Measurements from ENCODE around the gene RBM43.

RBM43 gene

GRCh38 chr2:151302879-151303278 is 41.2 kb upstream of the RBM43 start:
- H3K9me3 ChIP-seq (ENCODE audit: control insufficient read depth, insufficient read depth, low read length): no peaks in the 10 kb centered on the region
- no peaks in the 10 kb centered on the region for H3F3A ChIP-seq (ENCODE audit: control insufficient read depth, insufficient read depth)
- peaks cover 1% of the 10 kb centered on the region; the same call in 1 of the 2 replicates for H3K4me1 ChIP-seq (ENCODE audit: control insufficient read depth, low read length)
- no peak overlapping the region for H3K4me2 ChIP-seq (ENCODE audit: low read length)
- H3K4me3 ChIP-seq (ENCODE audit: low read length): no peak overlapping the region
- no peaks in the 10 kb centered on the region for H3K9me2 ChIP-seq (replicated peaks; ENCODE audit: control insufficient read depth, low read length)
- no peaks in the 10 kb centered on the region for H3K36me3 ChIP-seq (ENCODE audit: control insufficient read depth, low read length)
- H3K27ac ChIP-seq (ENCODE audit: low read depth, low read length): no peak overlapping the region
- H4K20me1 ChIP-seq (ENCODE audit: control insufficient read depth, insufficient read depth, low read depth, low read length): no peaks in the 10 kb centered on the region
- H3K79me2 ChIP-seq (ENCODE audit: control insufficient read depth, low read length): no peaks in the 10 kb centered on the region
- no peaks in the 10 kb centered on the region for H3K27me3 ChIP-seq (ENCODE audit: control insufficient read depth, low read length)
- no peak for TF ChIP-seq CTCF (IDR thresholded peaks at IDR 0.05; ENCODE audit: low read depth, low read length, poor library complexity, severe bottlenecking)
- TF ChIP-seq EZH2phosphoT487 (IDR thresholded peaks at IDR 0.05; ENCODE audit: borderline replicate concordance, low read length): no peak

- H3K36me3 ChIP-seq (ENCODE audit: control insufficient read depth, low read length): no peaks in the 10 kb centered on the region
- peaks cover 4% of the 10 kb centered on the region; the same call in 1 of the 2 replicates for H3K4me1 ChIP-seq (ENCODE audit: control insufficient read depth, low read length)
- no peak overlapping the region for H3K4me3 ChIP-seq (ENCODE audit: low read length)
- H3K9me2 ChIP-seq (replicated peaks; ENCODE audit: control insufficient read depth, low read length): no peaks in the 10 kb centered on the region
- no peaks in the 10 kb centered on the region for H3K27me3 ChIP-seq (ENCODE audit: control insufficient read depth, low read length)
- H3K79me2 ChIP-seq (ENCODE audit: control insufficient read depth, low read length): no peaks in the 10 kb centered on the region
- H3F3A ChIP-seq (ENCODE audit: control insufficient read depth, insufficient read depth): no peaks in the 10 kb centered on the region
- H3K27ac ChIP-seq (ENCODE audit: low read depth, low read length): no peak overlapping the region
- no peak overlapping the region for H3K4me2 ChIP-seq (ENCODE audit: low read length)
- TF ChIP-seq CTCF (IDR thresholded peaks at IDR 0.05; ENCODE audit: low read depth, low read length, poor library complexity, severe bottlenecking) (no peak), EZH2phosphoT487 (IDR thresholded peaks at IDR 0.05; ENCODE audit: borderline replicate concordance, low read length) (no peak)
- H3K9me3 ChIP-seq (ENCODE audit: control insufficient read depth, insufficient read depth, low read length): peaks cover under 1% of the 10 kb centered on the region; the same call in 1 of the 2 replicates
- no peaks in the 10 kb centered on the region for H4K20me1 ChIP-seq (ENCODE audit: control insufficient read depth, insufficient read depth, low read depth, low read length)
Observed at GRCh38 chr2:151302404-151302803, 40.7 kb upstream of the RBM43 start.

- Histone ChIP-seq H3K36me3 (ENCODE audit: control insufficient read depth, low read length) (no peaks in the 10 kb centered on the region), H3K79me2 (ENCODE audit: control insufficient read depth, low read length) (no peaks in the 10 kb centered on the region), H3K4me1 (ENCODE audit: control insufficient read depth, low read length) (peaks cover 4% of the 10 kb centered on the region; the same call in 1 of the 2 replicates), H3F3A (ENCODE audit: control insufficient read depth, insufficient read depth) (no peaks in the 10 kb centered on the region), H3K9me3 (ENCODE audit: control insufficient read depth, insufficient read depth, low read length) (peaks cover 3% of the 10 kb centered on the region; the same call in 1 of the 2 replicates), H3K4me3 (ENCODE audit: low read length) (no peak overlapping the region), H3K27ac (ENCODE audit: low read depth, low read length) (no peak overlapping the region), H3K9me2 (replicated peaks; ENCODE audit: control insufficient read depth, low read length) (no peaks in the 10 kb centered on the region), H3K27me3 (ENCODE audit: control insufficient read depth, low read length) (no peaks in the 10 kb centered on the region), H3K4me2 (ENCODE audit: low read length) (no peak overlapping the region), H4K20me1 (ENCODE audit: control insufficient read depth, insufficient read depth, low read depth, low read length) (no peaks in the 10 kb centered on the region)
- TF ChIP-seq CTCF (IDR thresholded peaks at IDR 0.05; ENCODE audit: low read depth, low read length, poor library complexity, severe bottlenecking) (no peak), EZH2phosphoT487 (IDR thresholded peaks at IDR 0.05; ENCODE audit: borderline replicate concordance, low read length) (no peak)
Observed at GRCh38 chr2:151299920-151300539, 38.4 kb upstream of the RBM43 start.
